CD4-positive, alpha-beta T cell (primary cell): ENCODE data around the gene SCN4A. TPM values are rescaled to one million over a fixed set of nuclear protein-coding genes. Genes with fewer than 3 reads are reported as not detected.
"Not testable (repeated sequence)": the region's sequence is repeated elsewhere in the genome, so short reads cannot be mapped to it uniquely, and the experiment has no call there.

Source experiments
- ATAC-seq: fragments of 200-7000 bp; cut with Tn5 transposase; one replicate; pipeline ENCODE4 v1.10.0; 2022; ENCODE audit warnings: mild to moderate bottlenecking; ENCODE audit not compliant: poor library complexity
- CTCF ChIA-PET: fragments of 350-600 bp; sonication (Branson Sonifier 250); formaldehyde crosslinking; loops from one replicate; lab custom pipeline; 2021; ENCODE audit warnings: antibody characterized with exemption, inconsistent platforms; lab: Charles Lee
- POLR2A ChIA-PET: fragments of 350-600 bp; sonication (Branson Sonifier 250); formaldehyde crosslinking; loops from one replicate; lab custom pipeline; 2021; ENCODE audit warnings: antibody characterized with exemption, inconsistent platforms; lab: Charles Lee
- DNase-seq, 14 experiments: peaks; one replicate each; pipeline ENCODE4 v3.0.0-alpha.2; 2013 to 2020; ENCODE audit warnings: mixed read lengths in 2 of 14
- H3K27ac ChIP-seq, 2 donors: one replicate each; pipeline versions ENCODE4 v1.5.1 to v1.7.0; 2013; ENCODE audit warnings: low read length in 2 of 2, low read depth in 1 of 2, mild to moderate bottlenecking in 1 of 2
- H3K27me3 ChIP-seq, 2 experiments: 1 replicate in 1 of 2; 2 replicates in 1 of 2; pipeline versions ENCODE4 v1.6.1 to v1.7.0; 2013; ENCODE audit warnings: low read length in 2 of 2, control low read depth in 1 of 2, mild to moderate bottlenecking in 1 of 2, moderate library complexity in 1 of 2; ENCODE audit not compliant: insufficient read depth in 2 of 2, control insufficient read depth in 1 of 2
- H3K36me3 ChIP-seq: one replicate; pipeline ENCODE4 v1.6.1; 2013; ENCODE audit warnings: low read length, control low read depth; ENCODE audit not compliant: insufficient read depth
- H3K4me1 ChIP-seq: one replicate; pipeline ENCODE4 v1.6.1; 2013; ENCODE audit warnings: low read length, control low read depth; ENCODE audit not compliant: insufficient read depth
- H3K4me3 ChIP-seq: one replicate; pipeline ENCODE4 v1.5.1; 2013; ENCODE audit warnings: mild to moderate bottlenecking, low read length, moderate library complexity
- H3K9me3 ChIP-seq, 2 experiments: 1 replicate in 1 of 2; 2 replicates in 1 of 2; pipeline versions ENCODE4 v1.6.1 to v1.7.0; 2013; ENCODE audit warnings: low read length in 2 of 2, mild to moderate bottlenecking in 2 of 2, control low read depth in 1 of 2, moderate library complexity in 1 of 2; ENCODE audit not compliant: control insufficient read depth in 1 of 2, insufficient read depth in 1 of 2
- H3K27ac Mint-ChIP-seq: one replicate; pipeline ENCODE4 v1.8.0; 2020; ENCODE audit warnings: mixed read lengths
- H3K27me3 Mint-ChIP-seq: one replicate; pipeline ENCODE4 v1.8.0; 2021; ENCODE audit warnings: mixed read lengths
- H3K36me3 Mint-ChIP-seq: one replicate; pipeline ENCODE4 v1.8.0; 2021; ENCODE audit warnings: low read depth, mixed read lengths
- H3K4me1 Mint-ChIP-seq: one replicate; pipeline ENCODE4 v1.8.0; 2021; ENCODE audit warnings: low read depth, mixed read lengths
- H3K4me3 Mint-ChIP-seq: one replicate; pipeline ENCODE4 v1.8.0; 2020; ENCODE audit warnings: mild to moderate bottlenecking, mixed read lengths
- H3K9me3 Mint-ChIP-seq: one replicate; pipeline ENCODE4 v1.8.0; 2020; ENCODE audit warnings: mixed read lengths
- intact Hi-C, 2 experiments: fragments of 100-400 bp; cut with DNase I in 1 of 2; cut with micrococcal nuclease in 1 of 2; formaldehyde crosslinking; loops; one replicate each; pipeline versions ENCODE4 v1.15.1 to v1.9.0; 2023 to 2025; cut with DNase I, micrococcal nuclease
- polyA plus RNA-seq, 2 donors: library from polyadenylated mRNA; unstranded; fragments of 120-200 nt; gene quantifications; one replicate each; pipeline ENCODE4 v1.2.1, GENCODE V29; 2013
- total RNA-seq, 174 experiments: library from RNA in 2 of 174; stranded (reverse) in 2 of 174; gene quantifications; one replicate each; pipeline ENCODE4 v1.2.3 and lab custom pipeline; 2021 to 2026
- TF ChIP-seq, protein P1 (sequence below): fragments of 200-600 bp; IDR thresholded peaks from one replicate; pipeline ENCODE4 v1.8.0; 2022; ENCODE audit warnings: antibody characterized with exemption, mild to moderate bottlenecking

SCN4A gene
- total RNA-seq (under 1 TPM in 1 of 2 experiments, not detected in 1; 0.03 TPM), total RNA-seq (lab: John Stamatoyannopoulos, UW) (0 to 0.69 (median 0.11) reads per million in 172 experiments)
- polyA plus RNA-seq (2013, experiment 1 of 2), result not detected
- 0.84 TPM for polyA plus RNA-seq (2013, experiment 2 of 2)

DNA sequence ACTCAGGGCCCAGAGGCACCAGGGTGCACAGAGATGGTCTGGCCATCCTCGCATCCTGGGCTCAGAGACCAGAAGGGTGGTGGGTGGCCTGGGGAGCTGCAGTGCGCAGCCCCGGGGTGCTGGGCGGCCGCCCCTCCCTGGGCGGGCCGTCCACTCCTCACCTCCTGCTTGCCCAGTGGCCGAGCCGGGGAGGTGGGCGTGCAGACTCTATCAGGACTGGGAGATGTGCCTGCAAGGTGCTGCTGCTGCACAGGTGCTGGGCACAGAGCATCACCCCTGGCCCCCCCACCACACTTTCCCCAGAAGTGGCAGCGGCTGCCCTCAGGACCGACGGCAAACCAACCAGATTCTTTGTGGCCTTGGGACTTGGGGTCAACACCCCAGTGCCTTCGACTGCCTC is at the start of gene SCN4A:
Gene SCN4A, minus strand, starts transcription at position 123 of the 400 bp plus-strand sequence. Its CDS starts 77 bp downstream, at position 46.
- no peak for ATAC-seq
- H3K36me3 Mint-ChIP-seq, result no peaks in the 10 kb centered on the region
- CTCF ChIA-PET, result no interaction called here
- Histone ChIP-seq H3K9me3 (no peaks in the 10 kb centered on the region), H3K4me3 (no peak within 1 kb of the TSS), H3K36me3 (no peaks in the 10 kb centered on the region), H3K27ac (no peak within 1 kb of the TSS), H3K4me1 (no peaks in the 10 kb centered on the region), H3K27me3 (peaks cover 0 to 3% of the 10 kb centered on the region in 2 experiments)
- intact Hi-C loops, result no loop called here
- POLR2A ChIA-PET, result no interaction called here
- no peaks in the 10 kb centered on the region for H3K9me3 Mint-ChIP-seq
- no peaks in the 10 kb centered on the region for H3K27me3 Mint-ChIP-seq
- TF ChIP-seq, protein P1, sequence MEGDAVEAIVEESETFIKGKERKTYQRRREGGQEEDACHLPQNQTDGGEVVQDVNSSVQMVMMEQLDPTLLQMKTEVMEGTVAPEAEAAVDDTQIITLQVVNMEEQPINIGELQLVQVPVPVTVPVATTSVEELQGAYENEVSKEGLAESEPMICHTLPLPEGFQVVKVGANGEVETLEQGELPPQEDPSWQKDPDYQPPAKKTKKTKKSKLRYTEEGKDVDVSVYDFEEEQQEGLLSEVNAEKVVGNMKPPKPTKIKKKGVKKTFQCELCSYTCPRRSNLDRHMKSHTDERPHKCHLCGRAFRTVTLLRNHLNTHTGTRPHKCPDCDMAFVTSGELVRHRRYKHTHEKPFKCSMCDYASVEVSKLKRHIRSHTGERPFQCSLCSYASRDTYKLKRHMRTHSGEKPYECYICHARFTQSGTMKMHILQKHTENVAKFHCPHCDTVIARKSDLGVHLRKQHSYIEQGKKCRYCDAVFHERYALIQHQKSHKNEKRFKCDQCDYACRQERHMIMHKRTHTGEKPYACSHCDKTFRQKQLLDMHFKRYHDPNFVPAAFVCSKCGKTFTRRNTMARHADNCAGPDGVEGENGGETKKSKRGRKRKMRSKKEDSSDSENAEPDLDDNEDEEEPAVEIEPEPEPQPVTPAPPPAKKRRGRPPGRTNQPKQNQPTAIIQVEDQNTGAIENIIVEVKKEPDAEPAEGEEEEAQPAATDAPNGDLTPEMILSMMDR, result no peak
- DNase-seq, result no peak
- H3K27ac Mint-ChIP-seq, result no peak within 1 kb of the TSS
- H3K4me1 Mint-ChIP-seq, result no peaks in the 10 kb centered on the region
- H3K4me3 Mint-ChIP-seq, result no peak within 1 kb of the TSS

DNA sequence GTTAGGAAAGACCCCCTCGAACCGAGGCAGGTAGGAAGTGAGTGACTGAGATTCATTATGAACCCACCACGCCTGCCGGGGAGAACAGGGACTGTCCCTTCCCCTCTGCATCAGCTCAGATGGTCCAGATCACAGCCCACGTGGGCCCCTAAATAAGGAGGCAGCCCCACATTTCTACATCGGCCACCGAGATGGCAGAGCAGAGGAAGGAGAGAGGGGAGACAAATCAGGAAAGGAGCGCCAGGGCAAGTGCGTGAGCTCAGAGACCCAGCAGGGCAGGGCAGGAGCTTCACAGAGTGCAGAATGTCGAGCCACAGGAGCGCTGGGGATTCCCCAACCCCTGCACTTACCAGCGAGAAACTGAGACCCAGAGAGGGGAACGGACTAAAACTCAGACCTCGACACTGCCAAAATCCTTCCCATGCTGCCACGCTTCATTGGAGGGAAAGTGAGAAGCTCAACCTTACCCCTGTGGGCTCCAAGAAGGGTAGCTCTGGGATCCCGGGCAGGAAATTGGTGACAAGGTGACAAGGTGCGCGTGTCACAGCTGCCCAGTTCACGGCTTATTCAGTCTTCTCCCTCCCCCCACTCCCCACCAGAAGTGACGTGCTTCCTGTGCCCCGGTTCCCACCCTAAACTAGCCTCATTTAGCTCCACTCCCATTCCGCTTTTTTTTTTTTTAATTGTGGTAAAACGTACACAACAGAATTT is 47.5 kb upstream of the SCN4A start, which contains the start of gene ICAM2:
Gene ICAM2, minus strand, starts transcription at position 578 of the 711 bp plus-strand sequence. CDS start 13,942 bp downstream, outside the sequence.
- Histone ChIP-seq H3K36me3 (no peaks in the 10 kb centered on the region), H3K27me3 (no peaks in the 10 kb centered on the region), H3K9me3 (no peaks in the 10 kb centered on the region), H3K4me3 (peak within 1 kb of the TSS; percentile 97), H3K4me1 (peaks cover 70% of the 10 kb centered on the region), H3K27ac (peak within 1 kb of the TSS; percentile 98 to 99)
- ATAC-seq, result peak; percentile 69
- Mint-ChIP-seq H3K27ac (peak within 1 kb of the TSS; percentile 100), H3K27me3 (no peaks in the 10 kb centered on the region), H3K4me3 (peak within 1 kb of the TSS; percentile 99), H3K9me3 (no peaks in the 10 kb centered on the region), H3K4me1 (peaks cover 82% of the 10 kb centered on the region), H3K36me3 (peaks cover 37% of the 10 kb centered on the region)
- CTCF ChIA-PET, result interaction anchor here (0.7 to 2.9 kb wide), 13 partner anchors 9 to 171 kb away, joined by 3 to 22 read pairs (median 5); partner anchors contain the start of gene ERN1
- POLR2A ChIA-PET, result interaction anchor here (0.6 to 8.0 kb wide), 48 partner anchors 9 to 486 kb away, joined by 3 to 156 read pairs (median 6); partner anchors contain the start of genes CCDC47, CD79B, CEP95 and DDX5
- DNase-seq, result peak; percentile 82 to 99 (median 86)
- intact Hi-C loops, result loop anchor here (2.0 to 10.0 kb wide), 4 partner anchors 73 to 485 kb away; partner anchors contain the start of genes CCDC47 (in 1 of the 2), CEP95 (in 1 of the 2), DDX42 (in 1 of the 2) and DDX5 (in 1 of the 2)
- TF ChIP-seq, protein P1, result no peak

DNA sequence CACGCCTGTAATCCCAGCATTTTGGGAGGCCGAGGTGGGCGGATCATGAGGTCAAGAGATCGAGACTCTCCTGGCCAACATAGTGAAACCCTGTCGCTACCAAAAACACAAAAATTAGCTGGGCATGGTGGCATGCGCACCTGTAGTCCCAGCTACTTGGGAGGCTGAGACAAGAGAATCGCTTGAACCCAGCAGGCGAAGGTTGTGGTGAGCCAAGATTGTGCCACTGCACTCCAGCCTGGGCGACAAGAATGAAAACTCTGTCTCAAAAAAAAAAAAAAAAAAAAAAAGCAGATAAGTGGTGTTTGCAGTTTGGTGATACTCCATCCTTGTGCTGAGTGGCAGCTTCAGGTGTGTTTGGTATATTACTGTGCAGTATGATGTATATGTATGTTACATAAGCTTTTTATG is 46.8 kb upstream of the SCN4A start:
- H3K27me3 ChIP-seq, intact Hi-C loops, H3K9me3 Mint-ChIP-seq, H3K27me3 Mint-ChIP-seq, H3K36me3 ChIP-seq, H3K9me3 ChIP-seq: not testable (repeated sequence)
- DNase-seq, result peak in 4 of 14 experiments; percentile 23 to 69 (median 52)
- ChIA-PET CTCF (interaction anchor here (0.7 to 2.9 kb wide), 12 partner anchors 10 to 171 kb away, joined by 3 to 22 read pairs (median 5); partner anchors contain the start of genes CSHL1 and ERN1), POLR2A (interaction anchor here (0.7 to 8.0 kb wide), 30 partner anchors 10 to 486 kb away, joined by 3 to 156 read pairs (median 10); partner anchors contain the start of genes CD79B, CEP95, DDX5 and ERN1)
- Mint-ChIP-seq H3K4me3 (peak overlapping the region; percentile 99), H3K4me1 (peaks cover 81% of the 10 kb centered on the region), H3K27ac (peak overlapping the region; percentile 100), H3K36me3 (peaks cover 42% of the 10 kb centered on the region)
- Histone ChIP-seq H3K4me1 (peaks cover 68% of the 10 kb centered on the region), H3K4me3 (peak overlapping the region; percentile 97), H3K27ac (peak overlapping the region; percentile 98 to 99)
- peak; percentile 27 for ATAC-seq
